Right cardiac atrium (tissue), 5 donors: ENCODE data around the gene LRRC9. TPM values are rescaled to one million over a fixed set of nuclear protein-coding genes. Genes with fewer than 3 reads are reported as not detected.

ENCODE experiments used
- ATAC-seq, 2 donors: fragments of 200-7000 bp; cut with Tn5 transposase; one replicate each; pipeline versions ENCODE4 v1.8.0 to v1.9.1; 2020; ENCODE audit warnings: moderate library complexity in 2 of 2, mild to moderate bottlenecking in 1 of 2
- DNase-seq, 3 donors: peaks; one replicate each; pipeline ENCODE4 v3.0.0-alpha.2; 2020
- H3K27ac ChIP-seq: one replicate; pipeline ENCODE4 v1.5.1; 2013; ENCODE audit warnings: mild to moderate bottlenecking, low read length, control low read depth, moderate library complexity
- H3K27me3 ChIP-seq: one replicate; pipeline ENCODE4 v1.6.1; 2013; ENCODE audit not compliant: control insufficient read depth, insufficient read depth
- H3K4me1 ChIP-seq: one replicate; pipeline ENCODE4 v1.6.1; 2013; ENCODE audit warnings: low read length; ENCODE audit not compliant: control insufficient read depth, insufficient read depth
- H3K4me3 ChIP-seq: one replicate; pipeline ENCODE4 v1.5.1; 2013; ENCODE audit warnings: low read length, control low read depth
- H3K9me3 ChIP-seq: one replicate; pipeline ENCODE4 v1.6.1; 2013; ENCODE audit warnings: low read length; ENCODE audit not compliant: control insufficient read depth
- WGBS: extraction: QIAGEN DNeasy Blood & Tissue Kit; methylation state at CpG from one replicate; pipeline ENCODE4 v1.1.7; 2013; 5-methylcytosine and 5-hydroxymethylcytosine counted together
- intact Hi-C, 4 donors: fragments of 100-400 bp; cut with DNase I; formaldehyde crosslinking; loops; one replicate each; pipeline versions ENCODE4 v1.11.0 to v1.14.0; 2022 to 2023
- polyA plus RNA-seq: library from polyadenylated mRNA; stranded (reverse); fragments of 200-250 nt; gene quantifications from one replicate; pipeline ENCODE4 v1.2.3, GENCODE V29; 2013
- total RNA-seq, 4 donors: library from RNA; stranded (reverse); fragmentation: NEBNext Ultra II Directional; extraction: Animal tissue kit (Norgen Biotek cat#: 25700); gene quantifications; one replicate each; pipeline ENCODE4 v1.2.1, GENCODE V29; 2021
- donor health status: healthy with polysubstance abuse.
- donor health status: DM: no; HTN: yes; CAD: no.
- donor health status: DM: no; HTN: no; CAD: no.
- donor health status: DM: no; HTN: yes; CAD: no; lungs with severe emphysema.
- donor health status: DM: yes; HTN: yes; CAD: no.

The LRRC9 gene
- total and polyA plus RNA-seq, 5 donors, result 0.07 to 0.18 TPM; not detected in 3

- Histone ChIP-seq H3K27me3 (no peaks in the 10 kb centered on the region), H3K4me3 (no peak overlapping the region), H3K4me1 (no peaks in the 10 kb centered on the region), H3K27ac (no peak overlapping the region), H3K9me3 (no peaks in the 10 kb centered on the region)
- DNase-seq, result no peak
- intact Hi-C loops, result loop anchor here in 3 of 4 donors (5.0 to 10.0 kb wide), 3 partner anchors 120 to 500 kb away; no protein-coding TSS in a partner anchor
- no peak for ATAC-seq
Measured at GRCh38 chr14:60064491-60065072, 144.6 kb downstream of the LRRC9 start.

- Histone ChIP-seq H3K27ac (no peak overlapping the region), H3K4me3 (no peak overlapping the region), H3K27me3 (no peaks in the 10 kb centered on the region), H3K4me1 (no peaks in the 10 kb centered on the region), H3K9me3 (no peaks in the 10 kb centered on the region)
- DNase-seq, result no peak
- intact Hi-C loops, result loop anchor here in 3 of 4 donors (5.0 to 10.0 kb wide), 3 partner anchors 117 to 497 kb away; no protein-coding TSS in a partner anchor
- 92% methylated on average over 1 of the region's 1 CpG for WGBS
- ATAC-seq, result no peak
Measured at GRCh38 chr14:60067882-60068281, 147.9 kb downstream of the LRRC9 start.

- intact Hi-C loops, result no loop called here
- no peaks in the 10 kb centered on the region for H3K4me1 ChIP-seq
- no peaks in the 10 kb centered on the region for H3K9me3 ChIP-seq
- no peak overlapping the region for H3K27ac ChIP-seq
- no peak overlapping the region for H3K4me3 ChIP-seq
- no peaks in the 10 kb centered on the region for H3K27me3 ChIP-seq
- DNase-seq (no peak), ATAC-seq (no peak)
Measured at GRCh38 chr14:60079723-60080122, 159.8 kb downstream of the LRRC9 start.

GRCh38 chr14:60085085-60085484 is 165.1 kb downstream of the LRRC9 start:
- Histone ChIP-seq H3K27me3 (no peaks in the 10 kb centered on the region), H3K9me3 (no peaks in the 10 kb centered on the region), H3K4me1 (no peaks in the 10 kb centered on the region), H3K4me3 (no peak overlapping the region), H3K27ac (no peak overlapping the region)
- ATAC-seq (no peak), DNase-seq (no peak)
- intact Hi-C loops, result no loop called here

GRCh38 chr14:60085693-60086092 is 165.7 kb downstream of the LRRC9 start:
- Histone ChIP-seq H3K27me3 (no peaks in the 10 kb centered on the region), H3K4me3 (no peak overlapping the region), H3K4me1 (no peaks in the 10 kb centered on the region), H3K9me3 (no peaks in the 10 kb centered on the region), H3K27ac (no peak overlapping the region)
- 96% methylated on average over 3 of the region's 3 CpGs for WGBS
- DNase-seq (no peak), ATAC-seq (no peak)
- intact Hi-C loops, result no loop called here

- Histone ChIP-seq H3K4me1 (no peaks in the 10 kb centered on the region), H3K27ac (no peak overlapping the region), H3K27me3 (no peaks in the 10 kb centered on the region), H3K9me3 (no peaks in the 10 kb centered on the region), H3K4me3 (no peak overlapping the region)
- WGBS, result 67% methylated on average over 3 of the region's 3 CpGs
- DNase-seq, result no peak
- no peak for ATAC-seq
- intact Hi-C loops, result no loop called here
Measured at GRCh38 chr14:60087668-60088067, 167.7 kb downstream of the LRRC9 start.

GRCh38 chr14:60089221-60089620 is 169.3 kb downstream of the LRRC9 start:
- no peak overlapping the region for H3K27ac ChIP-seq
- no peaks in the 10 kb centered on the region for H3K27me3 ChIP-seq
- ATAC-seq, result no peak
- 55% methylated on average over 4 of the region's 4 CpGs for WGBS
- intact Hi-C loops, result no loop called here
- no peak for DNase-seq
- no peak overlapping the region for H3K4me3 ChIP-seq
- H3K9me3 ChIP-seq, result no peaks in the 10 kb centered on the region
- H3K4me1 ChIP-seq, result peaks cover 2% of the 10 kb centered on the region

- Histone ChIP-seq H3K27me3 (no peaks in the 10 kb centered on the region), H3K4me1 (peaks cover 6% of the 10 kb centered on the region), H3K9me3 (no peaks in the 10 kb centered on the region), H3K4me3 (peak overlapping the region; percentile 85), H3K27ac (peak overlapping the region; percentile 68)
- ATAC-seq (peak; percentile 32 to 50), DNase-seq (peak; percentile 47 to 70 (median 68))
- 7% methylated on average over 16 of the region's 16 CpGs for WGBS
- intact Hi-C loops, result loop anchor here in 2 of 4 donors (10.0 kb wide), 1 partner anchor 74 kb away; the partner anchor contains the start of gene DHRS7 (in 2 of the 2)
Measured at GRCh38 chr14:60090864-60091519, 171.0 kb downstream of the LRRC9 start.

GRCh38 chr14:60091550-60092525 is 171.9 kb downstream of the LRRC9 start, which contains the start of gene PCNX4:
Gene PCNX4 (plus strand): TSS chr14:60091923. CDS start chr14:60107639, 15,716 bp downstream.
- WGBS, result under 1% methylated on average over 88 of the region's 88 CpGs
- peak within 1 kb of the TSS; percentile 68 for H3K27ac ChIP-seq
- no peaks in the 10 kb centered on the region for H3K27me3 ChIP-seq
- no peaks in the 10 kb centered on the region for H3K9me3 ChIP-seq
- intact Hi-C loops, result loop anchor here in 2 of 4 donors (10.0 kb wide), 1 partner anchor 73 kb away; the partner anchor contains the start of gene DHRS7 (in 2 of the 2)
- peak; percentile 97 to 99 (median 98) for DNase-seq
- H3K4me1 ChIP-seq, result peaks cover 9% of the 10 kb centered on the region
- peak within 1 kb of the TSS; percentile 85 for H3K4me3 ChIP-seq
- peak; percentile 99 for ATAC-seq

- intact Hi-C loops, result loop anchor here in 2 of 4 donors (10.0 kb wide), 1 partner anchor 72 kb away; the partner anchor contains the start of gene DHRS7 (in 2 of the 2)
- H3K9me3 ChIP-seq, result no peaks in the 10 kb centered on the region
- under 1% methylated on average over 14 of the region's 14 CpGs for WGBS
- peak overlapping the region; percentile 85 for H3K4me3 ChIP-seq
- H3K27me3 ChIP-seq, result no peaks in the 10 kb centered on the region
- H3K27ac ChIP-seq, result peak overlapping the region; percentile 68
- H3K4me1 ChIP-seq, result peaks cover 9% of the 10 kb centered on the region
- ATAC-seq (peak in 1 of 2 donors; percentile 16), DNase-seq (peak in 1 of 3 donors; percentile 43)
Measured at GRCh38 chr14:60092526-60092920, 172.6 kb downstream of the LRRC9 start.
